Right cardiac atrium (tissue), 5 donors: ENCODE data around the gene KISS1R. TPM values are rescaled to one million over a fixed set of nuclear protein-coding genes. Genes with fewer than 3 reads are reported as not detected.

ENCODE experiments used
- ATAC-seq, 2 donors: fragments of 200-7000 bp; cut with Tn5 transposase; one replicate each; pipeline versions ENCODE4 v1.8.0 to v1.9.1; 2020; ENCODE audit warnings: moderate library complexity in 2 of 2, mild to moderate bottlenecking in 1 of 2
- DNase-seq, 3 donors: peaks; one replicate each; pipeline ENCODE4 v3.0.0-alpha.2; 2020
- H3K27ac ChIP-seq: one replicate; pipeline ENCODE4 v1.5.1; 2013; ENCODE audit warnings: mild to moderate bottlenecking, low read length, control low read depth, moderate library complexity
- H3K27me3 ChIP-seq: one replicate; pipeline ENCODE4 v1.6.1; 2013; ENCODE audit not compliant: control insufficient read depth, insufficient read depth
- H3K4me1 ChIP-seq: one replicate; pipeline ENCODE4 v1.6.1; 2013; ENCODE audit warnings: low read length; ENCODE audit not compliant: control insufficient read depth, insufficient read depth
- H3K4me3 ChIP-seq: one replicate; pipeline ENCODE4 v1.5.1; 2013; ENCODE audit warnings: low read length, control low read depth
- H3K9me3 ChIP-seq: one replicate; pipeline ENCODE4 v1.6.1; 2013; ENCODE audit warnings: low read length; ENCODE audit not compliant: control insufficient read depth
- WGBS: extraction: QIAGEN DNeasy Blood & Tissue Kit; methylation state at CpG from one replicate; pipeline ENCODE4 v1.1.7; 2013; 5-methylcytosine and 5-hydroxymethylcytosine counted together
- intact Hi-C, 4 donors: fragments of 100-400 bp; cut with DNase I; formaldehyde crosslinking; loops; one replicate each; pipeline versions ENCODE4 v1.11.0 to v1.14.0; 2022 to 2023
- polyA plus RNA-seq: library from polyadenylated mRNA; stranded (reverse); fragments of 200-250 nt; gene quantifications from one replicate; pipeline ENCODE4 v1.2.3, GENCODE V29; 2013
- total RNA-seq, 4 donors: library from RNA; stranded (reverse); fragmentation: NEBNext Ultra II Directional; extraction: Animal tissue kit (Norgen Biotek cat#: 25700); gene quantifications; one replicate each; pipeline ENCODE4 v1.2.1, GENCODE V29; 2021
- donor health status: healthy with polysubstance abuse.
- donor health status: DM: no; HTN: yes; CAD: no.
- donor health status: DM: no; HTN: no; CAD: no.
- donor health status: DM: no; HTN: yes; CAD: no; lungs with severe emphysema.
- donor health status: DM: yes; HTN: yes; CAD: no.

Gene KISS1R
- total and polyA plus RNA-seq, 5 donors: not detected

DNA sequence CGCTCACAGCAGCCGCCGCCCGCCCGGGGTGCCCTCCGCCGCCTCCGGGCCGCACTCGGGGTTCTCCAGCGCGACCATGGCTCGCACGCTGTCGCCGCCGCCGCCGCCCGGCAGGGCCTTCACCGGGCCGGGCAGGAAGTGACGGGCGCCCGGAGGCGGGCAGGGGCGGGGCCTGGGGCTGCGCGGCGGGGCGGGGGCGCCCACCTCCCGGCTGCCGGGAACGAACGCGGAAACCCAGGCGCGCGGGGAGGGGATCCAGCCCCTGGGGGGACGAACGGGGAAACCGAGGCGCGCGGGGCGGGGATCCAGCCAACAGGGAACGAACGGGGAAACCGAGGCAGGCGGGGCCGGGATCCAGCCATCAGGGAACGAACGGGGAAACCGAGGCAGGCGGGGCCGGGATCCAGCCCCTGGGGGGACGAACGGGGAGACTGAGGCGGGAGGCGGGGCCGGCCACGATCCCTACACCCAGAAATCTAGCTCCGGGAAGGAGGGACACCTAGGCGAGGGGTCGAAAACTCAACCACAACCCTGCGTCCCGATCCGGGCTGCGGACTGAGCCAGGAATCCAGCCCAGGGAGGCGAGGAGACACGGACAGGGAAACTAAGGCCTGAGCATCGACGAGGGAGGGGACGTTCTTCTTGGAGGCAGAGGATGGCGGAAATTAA, 3.9 kb upstream of the KISS1R start, which contains the start of gene R3HDM4:
TSS of gene R3HDM4 (minus strand) at position 140 of the 669 bp plus-strand sequence. CDS start at position 78, 62 bp downstream.
- Histone ChIP-seq H3K27ac (peak within 1 kb of the TSS; percentile 91), H3K9me3 (no peaks in the 10 kb centered on the region), H3K27me3 (no peaks in the 10 kb centered on the region), H3K4me3 (peak within 1 kb of the TSS; percentile 100), H3K4me1 (peaks cover 2% of the 10 kb centered on the region)
- DNase-seq (peak; percentile 83 to 93 (median 92)), ATAC-seq (peak; percentile 91 to 92)
- intact Hi-C loops: loop anchor here in 2 of 4 donors (10.0 kb wide), 1 partner anchor 48 kb away; no protein-coding TSS in a partner anchor
- under 1% methylated on average over 76 of the region's 76 CpGs for WGBS

DNA sequence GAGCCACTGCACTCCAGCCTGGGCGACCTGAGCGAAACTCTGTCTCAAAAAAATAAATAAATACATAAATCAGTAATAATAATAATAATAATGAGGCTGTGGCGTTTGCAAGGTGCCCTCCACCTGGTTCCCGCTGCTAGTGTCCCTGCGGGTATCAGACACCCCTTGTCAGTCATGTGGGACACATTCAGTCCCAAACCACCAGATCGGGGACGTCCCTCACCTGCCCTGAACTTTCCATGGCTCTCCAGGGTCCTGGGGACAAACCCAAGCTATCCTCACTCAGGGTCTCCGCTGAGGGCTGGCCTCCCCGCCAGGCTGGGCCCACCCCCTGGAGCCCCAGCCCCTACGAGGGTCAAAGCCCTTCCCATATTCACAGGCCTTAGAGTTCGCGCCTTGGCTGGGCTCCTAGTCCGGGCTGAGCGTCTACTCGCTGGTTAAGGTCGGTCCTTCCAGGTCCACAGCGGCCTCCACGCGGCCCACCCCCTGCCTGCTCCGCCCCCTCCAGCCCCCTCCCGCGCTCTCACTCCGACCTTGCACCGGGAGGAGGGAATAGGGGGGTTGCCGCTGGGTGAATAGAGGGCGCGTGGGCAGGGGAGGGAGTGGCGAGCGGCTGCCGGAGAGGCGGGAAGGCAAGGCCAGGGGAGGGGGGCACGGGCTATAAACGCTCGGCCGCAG, 349 bp upstream of the KISS1R start:
- WGBS: 17% methylated on average over 35 of the region's 35 CpGs
- no peak for DNase-seq
- Histone ChIP-seq H3K4me3 (peak overlapping the region; percentile 20), H3K4me1 (peaks cover 2% of the 10 kb centered on the region), H3K9me3 (no peaks in the 10 kb centered on the region), H3K27ac (no peak overlapping the region), H3K27me3 (no peaks in the 10 kb centered on the region)
- intact Hi-C loops: loop anchor here in 3 of 4 donors (5.0 to 10.0 kb wide), 2 partner anchors 52 to 59 kb away; partner anchors contain the start of gene CFD (in 1 of the 3)
- no peak for ATAC-seq

DNA sequence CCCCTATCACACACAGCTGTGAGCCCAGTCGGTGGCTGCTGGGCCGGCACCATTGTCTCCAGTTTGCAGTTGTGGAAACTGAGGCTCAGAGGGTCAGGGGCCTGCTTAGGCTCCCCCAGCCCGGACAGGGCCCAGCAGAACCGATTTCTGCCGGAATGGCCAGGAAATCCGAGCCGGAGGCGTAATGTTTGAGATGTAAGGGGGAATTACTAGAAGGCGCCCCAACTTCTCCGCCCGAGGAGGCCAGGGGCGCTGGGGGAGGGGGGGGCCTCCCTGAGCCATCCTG, 962 bp downstream of the KISS1R start:
- intact Hi-C loops: loop anchor here in 3 of 4 donors (5.0 to 10.0 kb wide), 2 partner anchors 53 to 61 kb away; partner anchors contain the start of gene CFD (in 1 of the 3)
- H3K27me3 ChIP-seq: no peaks in the 10 kb centered on the region
- 5% methylated on average over 12 of the region's 12 CpGs for WGBS
- no peak overlapping the region for H3K4me3 ChIP-seq
- no peak overlapping the region for H3K27ac ChIP-seq
- H3K4me1 ChIP-seq: peaks cover 2% of the 10 kb centered on the region
- H3K9me3 ChIP-seq: no peaks in the 10 kb centered on the region
- ATAC-seq (no peak), DNase-seq (no peak)

DNA sequence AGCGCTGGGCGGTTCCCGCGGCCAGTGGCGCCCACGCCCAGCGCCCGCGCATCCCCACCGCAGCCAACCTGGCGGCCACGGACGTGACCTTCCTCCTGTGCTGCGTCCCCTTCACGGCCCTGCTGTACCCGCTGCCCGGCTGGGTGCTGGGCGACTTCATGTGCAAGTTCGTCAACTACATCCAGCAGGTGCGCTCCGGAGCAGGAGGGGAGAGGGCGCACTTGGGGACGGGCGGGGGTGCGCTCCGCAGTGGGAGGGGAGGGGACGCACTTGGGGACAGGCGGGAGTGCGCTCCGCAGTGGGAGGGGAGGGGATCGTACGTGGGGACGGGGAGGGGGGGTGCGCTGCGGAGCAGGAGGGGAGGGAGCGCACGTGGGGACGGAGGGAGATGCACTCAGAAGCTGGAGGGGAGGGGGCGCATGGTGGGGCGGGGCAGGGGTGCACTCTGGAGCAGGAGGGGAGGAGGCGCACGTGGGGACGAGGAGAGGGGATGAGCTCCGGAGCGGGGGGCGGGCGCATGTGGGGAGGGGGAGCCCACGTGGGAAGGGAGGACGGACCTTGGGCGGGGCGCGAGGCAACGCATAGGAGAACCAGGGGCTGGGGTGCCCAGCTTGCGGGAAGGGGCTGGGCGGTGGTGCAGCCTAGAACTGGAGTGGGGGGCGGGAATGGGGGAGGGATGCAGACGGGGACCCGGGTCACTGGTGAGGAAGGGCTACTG, 1.5 kb downstream of the KISS1R start:
- H3K4me3 ChIP-seq: no peak overlapping the region
- no peaks in the 10 kb centered on the region for H3K9me3 ChIP-seq
- no peak overlapping the region for H3K27ac ChIP-seq
- no peaks in the 10 kb centered on the region for H3K27me3 ChIP-seq
- DNase-seq (no peak), ATAC-seq (no peak)
- intact Hi-C loops: loop anchor here in 3 of 4 donors (5.0 to 10.0 kb wide), 2 partner anchors 54 to 61 kb away; partner anchors contain the start of gene CFD (in 1 of the 3)
- H3K4me1 ChIP-seq: peaks cover under 1% of the 10 kb centered on the region
- 3% methylated on average over 58 of the region's 58 CpGs for WGBS

DNA sequence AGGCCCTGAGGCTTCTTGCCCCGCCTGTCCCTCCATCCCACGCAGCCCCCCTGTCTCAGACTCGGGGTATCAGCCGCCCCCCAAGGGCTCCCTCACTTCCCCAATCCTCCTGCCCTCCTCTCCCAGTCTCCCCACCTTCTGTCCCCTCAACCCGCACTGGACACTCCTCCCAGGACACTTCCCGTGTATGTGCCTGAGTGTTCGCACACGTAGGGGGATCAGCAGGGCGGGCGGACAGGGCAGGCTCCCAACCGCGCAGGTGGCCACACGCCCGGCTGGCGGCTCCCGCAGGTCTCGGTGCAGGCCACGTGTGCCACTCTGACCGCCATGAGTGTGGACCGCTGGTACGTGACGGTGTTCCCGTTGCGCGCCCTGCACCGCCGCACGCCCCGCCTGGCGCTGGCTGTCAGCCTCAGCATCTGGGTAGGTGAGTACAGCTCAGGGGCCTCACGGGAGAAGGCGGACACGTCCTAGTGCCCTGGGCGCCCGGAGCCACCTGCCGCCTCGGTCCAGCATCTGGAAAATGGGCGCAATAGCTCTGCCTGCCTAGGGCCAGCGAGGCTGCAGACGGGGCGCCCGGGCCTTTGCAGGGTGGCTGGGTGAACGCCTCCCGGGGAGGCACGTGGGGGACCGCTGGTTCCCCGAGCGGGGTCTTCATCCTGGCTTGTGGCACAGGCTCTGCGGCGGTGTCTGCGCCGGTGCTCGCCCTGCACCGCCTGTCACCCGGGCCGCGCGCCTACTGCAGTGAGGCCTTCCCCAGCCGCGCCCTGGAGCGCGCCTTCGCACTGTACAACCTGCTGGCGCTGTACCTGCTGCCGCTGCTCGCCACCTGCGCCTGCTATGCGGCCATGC, 2.3 kb downstream of the KISS1R start:
- H3K9me3 ChIP-seq: no peaks in the 10 kb centered on the region
- ATAC-seq: no peak
- WGBS: 3% methylated on average over 68 of the region's 68 CpGs
- intact Hi-C loops: loop anchor here (2.0 to 10.0 kb wide), 6 partner anchors 55 to 155 kb away; partner anchors contain the start of gene CFD (in 2 of the 4)
- DNase-seq: no peak
- H3K4me3 ChIP-seq: no peak overlapping the region
- no peak overlapping the region for H3K27ac ChIP-seq
- no peaks in the 10 kb centered on the region for H3K27me3 ChIP-seq
- H3K4me1 ChIP-seq: no peaks in the 10 kb centered on the region

DNA sequence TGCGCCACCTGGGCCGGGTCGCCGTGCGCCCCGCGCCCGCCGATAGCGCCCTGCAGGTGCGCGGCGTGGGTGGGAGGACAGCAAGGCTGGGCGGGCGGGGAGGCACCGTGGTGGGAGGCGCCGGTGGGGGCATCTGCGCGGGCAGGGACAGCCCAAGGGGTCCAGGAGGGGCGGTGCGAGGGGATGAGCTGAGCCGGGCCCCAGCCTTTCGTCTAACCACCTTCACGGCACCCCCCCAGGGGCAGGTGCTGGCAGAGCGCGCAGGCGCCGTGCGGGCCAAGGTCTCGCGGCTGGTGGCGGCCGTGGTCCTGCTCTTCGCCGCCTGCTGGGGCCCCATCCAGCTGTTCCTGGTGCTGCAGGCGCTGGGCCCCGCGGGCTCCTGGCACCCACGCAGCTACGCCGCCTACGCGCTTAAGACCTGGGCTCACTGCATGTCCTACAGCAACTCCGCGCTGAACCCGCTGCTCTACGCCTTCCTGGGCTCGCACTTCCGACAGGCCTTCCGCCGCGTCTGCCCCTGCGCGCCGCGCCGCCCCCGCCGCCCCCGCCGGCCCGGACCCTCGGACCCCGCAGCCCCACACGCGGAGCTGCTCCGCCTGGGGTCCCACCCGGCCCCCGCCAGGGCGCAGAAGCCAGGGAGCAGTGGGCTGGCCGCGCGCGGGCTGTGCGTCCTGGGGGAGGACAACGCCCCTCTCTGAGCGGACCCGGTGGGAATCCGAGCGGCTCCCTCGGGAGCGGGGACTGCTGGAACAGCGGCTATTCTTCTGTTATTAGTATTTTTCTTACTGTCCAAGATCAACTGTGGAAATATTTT, 3.1 kb downstream of the KISS1R start:
- no peak for ATAC-seq

DNA sequence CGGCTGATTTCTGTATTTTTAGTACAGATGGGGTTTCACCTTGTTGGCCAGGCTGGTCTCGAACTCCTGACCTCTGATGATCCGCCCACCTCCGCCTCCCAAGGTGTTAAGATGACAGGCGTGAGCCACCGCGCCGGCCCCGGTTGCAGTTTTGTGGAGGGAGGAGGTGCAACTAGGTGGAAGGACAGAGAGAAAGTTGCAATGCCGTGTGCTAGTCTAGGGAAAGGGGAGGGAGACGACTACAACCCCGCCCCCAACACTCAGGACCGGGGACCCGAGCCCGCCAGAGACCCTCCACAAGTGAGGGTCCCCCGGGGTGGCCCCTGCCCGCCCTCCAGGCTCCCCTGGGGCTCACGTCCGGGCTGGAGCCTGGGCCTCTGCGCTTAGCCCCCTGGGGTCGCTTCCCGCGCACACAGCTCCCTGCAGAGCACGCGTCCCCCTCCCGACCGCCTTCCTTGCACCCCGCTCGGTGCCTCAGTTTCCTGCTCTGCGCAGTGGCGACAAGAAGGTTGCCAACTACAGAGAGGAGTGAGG, 7.5 kb downstream of the KISS1R start:
- ATAC-seq (no peak), DNase-seq (no peak)
- Histone ChIP-seq H3K9me3 (no peaks in the 10 kb centered on the region), H3K27ac (no peak overlapping the region), H3K4me3 (peak overlapping the region; percentile 97), H3K27me3 (no peaks in the 10 kb centered on the region), H3K4me1 (no peaks in the 10 kb centered on the region)
- WGBS: 12% methylated on average over 31 of the region's 31 CpGs
- intact Hi-C loops: loop anchor here in 3 of 4 donors (2.0 to 10.0 kb wide), 4 partner anchors 58 to 160 kb away; partner anchors contain the start of gene CFD (in 1 of the 3)

More for the DNA sequence above, 3.1 kb downstream of the KISS1R start:
- Histone ChIP-seq H3K4me1 (no peaks in the 10 kb centered on the region), H3K27ac (no peak overlapping the region), H3K9me3 (no peaks in the 10 kb centered on the region), H3K27me3 (no peaks in the 10 kb centered on the region), H3K4me3 (peak overlapping the region; percentile 22)
- intact Hi-C loops: loop anchor here (2.0 to 10.0 kb wide), 5 partner anchors 63 to 155 kb away; partner anchors contain the start of gene CFD (in 1 of the 4)
- 2% methylated on average over 84 of the region's 84 CpGs for WGBS
- DNase-seq: peak in 1 of 3 donors; percentile 70

DNA sequence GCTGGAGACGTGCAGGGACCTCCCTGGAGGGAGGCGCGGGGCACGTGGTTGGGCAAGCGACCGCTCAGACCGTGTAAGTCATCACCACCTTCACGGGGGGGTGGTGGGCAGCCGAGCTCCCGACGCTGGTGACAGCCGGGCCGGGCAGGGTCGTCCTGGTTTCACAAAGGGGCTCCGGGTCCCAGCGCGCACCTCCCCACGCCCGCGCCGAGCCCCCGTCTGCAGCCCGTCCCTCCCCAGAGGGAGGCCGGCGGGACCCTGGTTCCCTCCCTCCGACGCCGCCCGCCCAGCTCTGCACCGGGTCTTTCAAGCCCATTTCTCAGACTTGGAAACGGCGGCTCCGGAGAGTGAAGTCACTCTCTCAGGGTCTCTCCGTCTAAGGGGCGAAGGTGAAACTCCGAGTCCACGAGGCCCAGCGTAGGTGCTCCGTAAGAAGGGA, 8.0 kb downstream of the KISS1R start:
- intact Hi-C loops: loop anchor here in 2 of 4 donors (2.0 to 10.0 kb wide), 2 partner anchors 58 to 160 kb away; no protein-coding TSS in a partner anchor
- H3K27me3 ChIP-seq: no peaks in the 10 kb centered on the region
- no peak overlapping the region for H3K27ac ChIP-seq
- H3K4me3 ChIP-seq: peak overlapping the region; percentile 97
- WGBS: under 1% methylated on average over 39 of the region's 39 CpGs
- no peaks in the 10 kb centered on the region for H3K4me1 ChIP-seq
- DNase-seq (peak; percentile 62 to 78 (median 74)), ATAC-seq (peak; percentile 58 to 73)
- H3K9me3 ChIP-seq: no peaks in the 10 kb centered on the region

DNA sequence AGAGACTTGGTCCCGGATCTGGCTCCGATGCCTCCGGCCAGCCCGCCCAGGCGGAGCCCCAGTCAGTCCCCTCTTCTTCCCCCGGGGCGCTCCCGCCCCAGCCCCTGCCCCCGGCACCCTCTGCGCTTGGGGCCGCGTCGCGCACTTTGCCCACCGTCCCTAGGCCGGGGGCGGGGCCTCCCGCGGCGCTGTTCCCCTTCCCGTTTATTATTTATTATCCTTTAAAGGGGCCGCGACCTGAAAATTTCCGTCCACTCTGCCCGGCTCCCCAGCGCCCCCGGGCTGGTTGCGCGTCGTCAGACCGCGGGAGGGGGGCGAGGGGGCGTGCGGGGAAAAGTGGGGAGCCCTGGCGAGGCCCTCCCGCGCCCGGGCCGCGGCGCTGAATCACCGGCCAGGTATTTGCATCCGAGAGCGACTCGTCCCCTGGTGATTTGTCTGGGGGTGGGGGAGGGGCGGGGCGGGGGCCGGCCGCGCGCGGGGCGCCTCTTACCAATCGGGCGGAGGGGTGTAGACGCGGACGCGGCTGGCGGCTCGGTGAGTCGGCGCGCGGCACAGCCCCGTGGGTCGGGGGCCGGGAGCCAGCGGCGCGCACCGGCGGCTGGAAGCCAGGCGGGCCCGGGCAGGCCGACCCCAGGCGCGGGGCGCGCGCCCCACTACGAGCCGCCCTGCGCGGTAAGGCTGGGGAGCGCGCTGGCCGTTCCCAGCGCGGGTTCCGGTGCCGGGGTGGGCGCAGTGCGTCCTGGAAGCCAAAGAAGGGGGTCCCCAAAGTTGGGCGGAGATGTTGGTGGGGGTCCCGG, 8.6 kb downstream of the KISS1R start, which contains the start of gene ARID3A:
TSS of gene ARID3A (plus strand) at position 510 of the 797 bp plus-strand sequence. CDS start 3,494 bp downstream, outside the sequence.
- DNase-seq: peak; percentile 77 to 92 (median 92)
- H3K27ac ChIP-seq: peak within 1 kb of the TSS; percentile 26
- intact Hi-C loops: loop anchor here in 2 of 4 donors (2.0 to 10.0 kb wide), 2 partner anchors 57 to 161 kb away; no protein-coding TSS in a partner anchor
- peak within 1 kb of the TSS; percentile 97 for H3K4me3 ChIP-seq
- under 1% methylated on average over 97 of the region's 97 CpGs for WGBS
- H3K4me1 ChIP-seq: no peaks in the 10 kb centered on the region
- no peaks in the 10 kb centered on the region for H3K9me3 ChIP-seq
- no peaks in the 10 kb centered on the region for H3K27me3 ChIP-seq
- ATAC-seq: peak; percentile 79 to 85
